ENCODE measurements around the gene SH3PXD2A. TPM values are rescaled to one million over a fixed set of nuclear protein-coding genes. Genes with fewer than 3 reads are reported as not detected.
A peak's percentile ranks its signal among the peaks of the same experiment; 100 is the strongest.

Gene SH3PXD2A
- polyA plus RNA-seq, 4 donors = 29.3 to 31.7 (median 30.5) TPM

DNA sequence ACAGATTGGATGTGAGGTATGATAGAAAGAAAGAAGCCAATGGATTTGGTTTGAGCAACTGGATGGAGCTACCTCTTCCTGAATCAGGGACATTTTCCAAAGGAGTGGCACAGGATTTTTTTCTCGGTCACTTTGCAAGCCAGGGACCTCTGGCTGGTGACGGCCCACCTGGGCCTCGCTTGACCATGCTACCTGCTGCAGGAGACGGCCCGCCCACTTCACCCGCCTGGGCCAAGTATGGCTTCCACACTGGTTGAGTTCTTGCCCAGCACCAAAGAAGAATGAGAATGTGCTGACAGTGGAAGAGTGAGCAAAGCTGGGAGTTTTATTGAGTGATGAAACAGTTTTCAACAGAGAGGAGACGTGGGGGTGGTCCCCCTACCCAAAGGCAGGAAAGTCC, 24.5 kb upstream of the SH3PXD2A start:
- DNase-seq (ENCODE audit: low read depth in 4 of 4, low spot score in 3 of 4) = no peak

- no peak for DNase-seq (ENCODE audit: low read depth in 4 of 4, low spot score in 3 of 4)
Observed at GRCh38 chr10:103879409-103879808, 24.0 kb upstream of the SH3PXD2A start.

GRCh38 chr10:103877861-103878260, 22.5 kb upstream of the SH3PXD2A start:
- DNase-seq (ENCODE audit: low read depth in 4 of 4, low spot score in 3 of 4) = no peak

DNA sequence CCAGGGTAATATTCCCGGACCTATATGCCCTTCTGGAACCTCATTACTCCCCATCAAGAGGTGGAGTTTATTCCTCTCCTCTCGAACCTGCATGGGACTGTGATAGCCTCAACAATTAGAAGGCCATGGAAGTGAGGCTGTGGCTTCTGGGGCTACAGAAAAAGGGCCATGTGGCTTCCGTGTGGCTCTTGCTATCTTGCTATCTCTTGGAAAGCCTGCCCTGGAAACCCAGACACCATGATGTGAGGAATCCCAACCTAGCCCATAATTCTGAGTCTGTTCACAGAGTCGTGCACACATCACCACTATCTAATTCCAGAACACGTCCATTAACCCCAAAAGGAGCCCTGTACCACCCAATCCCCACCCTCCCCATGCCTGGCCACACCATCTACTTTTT, 20.8 kb upstream of the SH3PXD2A start:
- no peak for DNase-seq (ENCODE audit: low read depth in 4 of 4, low spot score in 3 of 4)

DNA sequence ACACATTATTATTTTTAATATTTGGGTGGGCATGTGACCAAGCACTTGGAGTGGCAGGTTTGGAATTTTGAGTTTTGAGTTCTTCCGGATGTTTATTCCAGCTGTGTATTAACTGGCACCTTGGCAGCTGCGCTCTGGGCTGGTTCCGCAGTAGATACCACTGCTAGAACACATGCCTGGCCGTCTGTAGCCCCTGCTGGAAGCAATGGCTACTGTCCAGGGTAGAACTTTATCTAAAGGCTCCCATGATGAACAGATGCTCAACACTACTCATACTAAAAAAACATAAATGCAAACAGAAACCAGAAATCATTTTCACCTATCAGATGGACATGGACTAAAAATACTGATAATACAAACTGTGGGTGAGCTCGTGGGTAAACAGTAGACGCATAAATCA, 19.4 kb upstream of the SH3PXD2A start:
- DNase-seq (ENCODE audit: low read depth in 4 of 4, low spot score in 3 of 4) = no peak

DNA sequence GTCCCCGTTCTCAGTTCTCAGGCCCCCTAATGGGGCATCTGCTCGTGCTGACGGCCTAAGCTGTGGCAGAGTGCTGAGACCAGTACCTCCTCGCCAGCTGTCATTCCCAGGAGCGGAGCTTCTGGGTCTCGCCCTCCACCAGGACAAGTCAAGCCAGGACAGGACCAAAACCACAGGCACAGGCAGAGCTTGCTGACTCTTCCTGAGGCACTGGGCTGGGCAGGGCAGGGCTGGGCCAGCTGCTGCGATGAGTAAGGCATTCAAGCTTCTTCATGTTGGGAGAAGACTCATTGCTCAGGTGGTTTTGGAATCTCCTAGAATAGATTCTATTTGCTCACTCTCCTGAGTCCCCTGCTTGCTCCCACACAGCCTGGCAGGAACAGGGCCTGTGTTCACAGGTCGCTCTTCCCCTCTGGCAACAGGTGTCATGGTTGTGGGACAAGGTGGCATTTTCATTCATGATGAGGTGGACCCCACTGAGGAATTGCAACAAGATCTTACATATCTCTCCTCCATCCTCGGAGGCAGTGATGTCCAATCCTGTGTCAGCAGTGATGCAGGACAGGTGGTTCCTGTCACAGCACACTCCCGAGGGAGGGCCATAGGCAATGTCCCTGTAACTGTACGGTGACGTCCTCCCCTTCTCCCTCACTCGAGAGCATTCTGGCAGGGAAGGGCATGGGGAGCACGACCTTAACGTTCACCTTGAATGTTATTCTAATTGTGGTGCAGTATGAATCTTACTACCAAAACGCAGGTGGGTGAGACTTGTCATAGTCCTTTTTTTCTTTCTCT, 17.0 kb upstream of the SH3PXD2A start:
- DNase-seq (ENCODE audit: low read depth in 4 of 4, low spot score in 3 of 4) = no peak

DNA sequence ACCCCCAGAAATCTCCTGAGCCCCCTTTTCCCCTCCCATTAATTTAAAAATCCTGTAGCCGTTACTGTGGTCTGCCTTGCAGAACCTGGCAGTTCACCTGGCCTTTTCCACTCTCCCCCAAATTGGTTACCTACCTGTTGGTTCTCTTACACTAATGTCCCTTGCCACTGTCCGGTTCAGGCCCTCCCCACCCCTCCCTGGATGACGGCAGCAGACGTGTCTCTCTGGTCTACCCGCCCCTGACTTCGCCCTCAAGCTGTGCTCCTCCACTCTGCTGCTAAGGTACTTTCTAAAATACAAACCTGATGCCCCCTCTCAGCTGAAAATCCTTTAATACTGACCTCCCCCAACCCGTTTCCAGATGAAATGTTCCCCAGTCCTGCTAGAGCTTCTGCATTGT, 15.6 kb upstream of the SH3PXD2A start:
- no peak for DNase-seq (ENCODE audit: low read depth in 4 of 4, low spot score in 3 of 4)

DNA sequence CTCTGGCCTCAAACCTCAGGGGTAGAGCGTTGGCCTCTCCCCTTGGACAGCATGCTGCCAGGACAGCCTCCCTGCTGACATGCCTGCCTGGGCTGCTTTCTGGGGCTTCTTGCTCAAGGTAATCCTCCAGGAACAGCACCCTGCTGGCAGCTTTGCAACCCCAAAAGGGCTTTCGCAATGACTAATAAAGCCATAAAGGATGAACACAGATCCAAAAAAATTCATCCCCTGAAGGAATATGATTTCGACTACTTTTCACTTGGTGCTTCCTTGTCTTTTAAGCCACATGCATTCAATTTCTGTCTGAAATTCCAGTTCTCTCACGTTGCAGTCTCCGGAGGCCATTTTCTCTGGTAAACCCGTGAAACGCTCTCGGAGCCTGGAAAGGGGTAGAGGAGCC, 15.1 kb upstream of the SH3PXD2A start:
- DNase-seq (ENCODE audit: low read depth in 4 of 4, low spot score in 3 of 4) = no peak

DNA sequence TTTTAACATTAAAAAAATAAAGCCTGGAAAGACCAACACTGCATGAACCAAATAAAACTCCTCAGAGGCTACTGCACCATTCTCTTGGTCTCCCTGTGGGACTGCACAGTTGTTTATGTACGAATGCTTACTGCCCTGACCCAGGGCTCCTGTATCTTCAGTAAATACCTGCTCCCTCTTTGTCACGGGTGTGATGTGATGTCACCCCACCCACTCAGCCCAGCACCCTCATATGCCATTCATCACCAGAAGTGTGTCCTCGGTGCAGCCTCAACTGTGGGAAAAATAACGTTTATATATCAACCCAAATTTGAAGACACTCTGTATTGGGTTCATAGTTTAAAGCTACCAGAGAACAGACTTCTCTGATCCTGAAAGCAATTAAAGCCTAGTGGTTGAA, 14.0 kb upstream of the SH3PXD2A start:
- DNase-seq (ENCODE audit: low read depth in 4 of 4, low spot score in 3 of 4) = no peak

DNA sequence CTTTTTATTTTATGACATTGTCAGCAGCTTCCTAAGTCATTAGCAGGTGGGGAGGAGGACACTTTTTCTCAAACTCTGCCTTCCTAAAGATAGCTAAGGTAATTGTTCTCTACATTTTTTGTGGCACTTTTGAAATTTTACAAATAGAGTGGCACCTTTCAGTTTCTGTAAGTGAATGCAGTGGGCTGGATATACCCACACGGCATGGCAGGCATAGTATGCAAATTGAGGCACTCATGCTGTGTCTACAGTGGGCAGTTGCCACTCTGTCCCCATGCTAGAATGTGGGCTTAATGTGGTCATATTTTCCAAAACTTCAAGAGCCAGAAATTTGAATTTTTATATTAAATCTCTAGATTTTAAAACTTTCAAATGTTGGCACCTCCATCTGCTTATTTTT, 12.8 kb upstream of the SH3PXD2A start:
- DNase-seq (ENCODE audit: low read depth in 4 of 4, low spot score in 3 of 4) = no peak

DNA sequence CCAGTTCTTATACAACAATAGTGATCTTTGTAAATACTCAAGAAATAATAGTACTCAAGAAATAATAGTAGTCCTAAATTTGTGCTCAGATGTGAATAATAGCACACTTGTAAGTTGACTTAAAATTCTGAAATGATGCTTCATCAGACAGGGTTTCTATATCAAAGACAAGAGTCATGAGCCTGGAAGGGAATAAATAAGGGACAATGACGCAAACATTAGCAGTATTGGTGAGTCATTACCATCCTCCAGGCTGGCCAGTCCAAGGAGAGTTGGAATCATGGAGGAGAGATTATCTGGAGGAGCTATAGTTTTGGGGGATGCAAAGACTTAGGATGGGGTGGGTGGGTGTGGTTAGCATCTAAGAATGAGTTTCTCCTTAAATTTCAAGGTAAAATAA, 6.1 kb upstream of the SH3PXD2A start:
- DNase-seq (ENCODE audit: low read depth in 4 of 4, low spot score in 3 of 4) = no peak

- DNase-seq (ENCODE audit: low read depth in 4 of 4, low spot score in 3 of 4) = peak in 2 of 4 donors; percentile 63 to 68
Observed at GRCh38 chr10:103859161-103860086, 4.0 kb upstream of the SH3PXD2A start.

DNA sequence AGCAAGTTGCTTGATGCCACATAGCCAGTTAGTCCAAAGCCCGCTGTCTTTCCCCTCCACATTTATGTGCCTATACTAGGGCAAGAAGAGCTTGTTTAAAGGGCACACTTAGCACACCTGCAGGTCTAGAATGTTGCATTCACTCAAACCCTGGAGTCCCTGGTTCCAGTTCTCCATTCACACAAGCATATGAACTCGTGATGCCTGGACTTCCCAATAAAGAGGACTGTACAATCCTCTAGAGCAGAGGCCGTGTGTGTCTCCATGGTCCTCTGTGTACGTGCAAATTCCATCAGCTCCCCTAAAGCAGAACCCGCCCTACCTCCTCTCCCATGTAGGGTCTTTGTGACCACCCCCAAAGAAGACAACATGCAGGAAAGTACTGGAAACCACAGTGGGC, 3.0 kb upstream of the SH3PXD2A start:
- no peak for DNase-seq (ENCODE audit: low read depth in 4 of 4, low spot score in 3 of 4)

GRCh38 chr10:103856797-103857170, 1.4 kb upstream of the SH3PXD2A start:
- DNase-seq (ENCODE audit: low read depth in 4 of 4, low spot score in 3 of 4) = no peak

GRCh38 chr10:103855852-103856796, 748 bp upstream of the SH3PXD2A start:
- no peak for DNase-seq (ENCODE audit: low read depth in 4 of 4, low spot score in 3 of 4)

GRCh38 chr10:103854686-103855391, 537 bp downstream of the SH3PXD2A start:
- DNase-seq (ENCODE audit: low read depth in 4 of 4, low spot score in 3 of 4) = no peak

DNA sequence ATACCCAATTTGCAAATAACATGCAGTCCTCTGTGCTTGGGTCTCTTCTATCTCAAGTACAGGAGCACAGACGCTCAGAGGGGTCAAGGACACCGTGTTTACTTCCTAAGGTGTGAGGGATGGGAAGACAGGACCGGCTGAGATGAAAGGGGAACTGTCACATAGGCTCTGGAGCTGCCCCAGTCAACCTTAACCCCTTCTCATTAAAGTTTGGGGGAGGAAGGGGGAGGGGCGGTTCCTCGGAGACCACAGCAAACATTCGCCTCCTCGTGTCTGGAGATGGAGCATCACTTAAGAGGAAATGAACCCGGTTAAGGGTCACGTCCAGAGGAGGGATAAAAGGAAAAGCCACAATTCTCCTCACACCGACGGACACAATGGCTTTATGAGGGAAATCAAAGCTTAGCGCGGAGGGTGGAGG, 1.1 kb downstream of the SH3PXD2A start:
- DNase-seq (ENCODE audit: low read depth in 4 of 4, low spot score in 3 of 4) = peak in 1 of 4 donors; percentile 55

- DNase-seq (ENCODE audit: low read depth in 4 of 4, low spot score in 3 of 4) = no peak
Observed at GRCh38 chr10:103853428-103854264, 1.7 kb downstream of the SH3PXD2A start.

GRCh38 chr10:103852856-103853255, 2.5 kb downstream of the SH3PXD2A start:
- DNase-seq (ENCODE audit: low read depth in 4 of 4, low spot score in 3 of 4) = no peak

Measured in right renal pelvis (tissue), 4 donors.